ENCODE results near the gene RPL3.

RPL3 gene

DNA sequence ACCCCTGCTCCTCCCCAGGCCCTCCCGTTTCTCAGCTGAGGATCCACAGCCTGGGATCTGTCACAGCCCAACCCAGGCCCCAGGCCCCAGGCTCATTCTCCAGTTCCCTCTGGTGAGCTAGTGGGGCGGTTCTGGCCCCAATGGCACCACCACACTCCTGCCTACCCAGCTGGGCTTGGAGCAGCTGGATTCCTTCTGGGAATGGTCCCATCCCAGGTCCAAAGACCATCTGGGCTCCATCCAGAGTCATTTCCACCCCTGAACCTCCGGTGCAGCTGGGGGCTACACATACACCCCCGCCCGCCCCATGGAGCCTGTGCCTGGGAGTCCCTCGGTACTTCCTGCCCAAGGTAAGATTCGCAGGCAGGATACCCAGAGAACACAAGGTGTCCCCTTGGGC lies 39.2 kb downstream of the RPL3 start:
- DNase-seq: no peak

- DNase-seq: no peak
Measured at GRCh38 chr22:39279170-39279850, 40.1 kb downstream of the RPL3 start.

DNA sequence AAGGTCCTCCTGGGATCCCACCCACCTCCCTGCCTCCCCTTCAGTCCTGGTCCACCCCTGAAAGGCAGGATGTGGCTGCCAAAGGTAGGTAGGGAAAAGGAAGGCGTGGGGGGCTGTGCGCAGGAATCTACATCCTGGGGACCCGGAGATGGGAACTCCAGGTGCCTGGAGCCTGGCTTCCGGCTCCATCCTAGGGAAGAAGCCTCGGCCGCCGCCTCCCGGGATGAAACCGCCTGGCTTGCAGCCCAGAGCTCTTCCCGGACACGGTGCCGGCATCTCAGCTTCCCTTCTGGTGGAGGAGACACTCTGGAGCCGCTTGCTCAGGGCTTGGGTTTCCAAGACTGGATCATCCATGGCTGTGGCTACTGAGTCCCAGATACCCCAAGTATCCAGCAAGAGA lies 41.4 kb downstream of the RPL3 start:
- no peak for DNase-seq

DNA sequence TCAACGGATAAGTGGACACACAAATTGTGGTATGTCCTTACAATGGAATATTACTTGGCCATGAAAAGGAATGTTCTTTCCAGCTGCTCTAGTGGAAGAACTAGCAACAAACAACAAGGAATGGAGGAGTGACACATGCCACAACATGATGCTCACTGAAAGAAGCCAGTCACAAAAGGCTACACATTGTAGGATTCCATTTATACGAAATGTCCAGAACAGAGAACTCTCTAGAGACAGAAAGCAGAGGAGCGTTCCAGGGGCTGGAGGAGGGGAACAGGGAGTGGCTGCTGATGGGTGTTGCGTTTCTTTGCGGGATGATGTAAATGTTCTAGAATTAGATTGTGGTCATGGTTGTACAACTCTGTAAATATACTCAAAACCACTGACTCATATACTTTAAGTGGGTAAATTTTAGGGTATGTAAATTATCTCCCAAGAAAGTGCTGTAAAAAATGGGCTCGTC lies 42.2 kb downstream of the RPL3 start:
- no peak for DNase-seq

GRCh38 chr22:39276440-39277141 lies 42.8 kb downstream of the RPL3 start:
- DNase-seq: no peak

- DNase-seq: no peak
Measured at GRCh38 chr22:39275814-39276439, 43.5 kb downstream of the RPL3 start.

GRCh38 chr22:39273950-39274887 lies 45.2 kb downstream of the RPL3 start:
- DNase-seq: no peak

DNA sequence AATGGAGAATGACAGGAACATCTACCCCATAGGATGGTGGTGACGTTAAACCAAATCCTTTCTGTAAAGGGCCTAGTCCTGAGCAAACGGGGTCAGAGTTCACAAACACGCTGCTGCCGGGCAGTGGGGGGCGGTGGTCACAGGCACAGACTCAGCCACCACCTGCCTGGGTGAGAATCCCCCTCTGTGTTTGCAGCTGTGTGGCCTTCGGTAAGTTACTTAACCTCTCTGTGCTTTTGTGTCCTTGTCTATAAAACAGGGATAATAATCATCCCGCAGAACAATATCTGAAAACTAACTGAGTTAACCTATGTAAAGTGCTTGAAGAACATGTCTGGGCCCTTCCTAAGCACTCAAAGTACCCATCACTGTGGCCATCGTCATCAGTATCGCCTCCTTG lies 48.6 kb downstream of the RPL3 start:
- DNase-seq: no peak

DNA sequence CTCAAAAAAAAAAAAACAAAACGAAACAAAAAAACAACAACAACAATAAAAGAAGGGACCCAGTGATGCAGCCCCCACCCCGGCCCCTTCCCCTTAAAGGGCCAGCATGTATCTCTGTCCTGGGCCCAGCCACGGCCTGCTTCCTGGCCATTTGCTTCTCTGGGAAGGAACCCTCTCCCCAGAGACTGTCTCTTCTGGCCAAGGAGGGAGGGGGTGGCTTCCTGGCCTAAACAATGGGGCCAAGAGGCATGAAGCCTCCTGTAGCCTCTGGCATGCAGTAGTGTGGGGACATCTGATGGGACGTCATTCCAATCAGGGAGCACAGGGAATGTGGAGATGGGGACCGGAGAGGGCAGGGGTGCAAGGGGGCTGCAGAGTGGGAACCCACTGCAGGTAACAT lies 49.1 kb downstream of the RPL3 start:
- no peak for DNase-seq

DNA sequence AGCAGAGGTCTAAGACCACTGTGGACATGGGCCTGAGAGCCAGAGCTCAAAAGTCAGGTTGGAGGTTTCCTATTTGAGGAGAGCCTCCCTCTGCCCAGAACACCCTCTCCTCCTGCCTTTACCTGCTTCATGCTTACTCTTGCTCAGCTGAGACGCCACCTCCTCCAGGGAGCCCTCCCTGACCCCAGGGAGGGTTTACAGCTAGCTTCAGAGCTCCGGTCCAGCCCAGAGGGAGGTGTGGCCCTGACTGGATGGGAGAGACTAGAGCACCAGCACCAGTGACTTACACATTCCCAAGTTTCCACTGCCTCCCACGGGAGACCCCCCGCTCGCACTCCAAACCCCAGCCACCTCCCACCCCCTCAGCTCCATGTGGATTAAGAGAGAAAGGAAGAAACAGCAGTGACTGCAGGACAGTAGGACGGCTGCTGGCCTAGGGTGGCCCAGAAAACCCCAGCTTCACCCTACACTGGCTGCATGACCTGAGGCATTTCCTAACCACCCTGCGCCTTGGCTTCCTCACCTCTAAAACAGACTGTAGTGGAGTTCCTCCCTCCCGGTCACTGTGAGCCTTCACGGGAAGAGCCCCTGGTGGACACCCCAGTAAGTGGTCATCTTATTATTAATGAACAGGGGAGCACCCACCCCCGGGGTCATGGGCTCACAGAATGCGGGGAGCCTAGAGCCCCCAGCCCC lies 50.2 kb downstream of the RPL3 start:
- DNase-seq: no peak

DNA sequence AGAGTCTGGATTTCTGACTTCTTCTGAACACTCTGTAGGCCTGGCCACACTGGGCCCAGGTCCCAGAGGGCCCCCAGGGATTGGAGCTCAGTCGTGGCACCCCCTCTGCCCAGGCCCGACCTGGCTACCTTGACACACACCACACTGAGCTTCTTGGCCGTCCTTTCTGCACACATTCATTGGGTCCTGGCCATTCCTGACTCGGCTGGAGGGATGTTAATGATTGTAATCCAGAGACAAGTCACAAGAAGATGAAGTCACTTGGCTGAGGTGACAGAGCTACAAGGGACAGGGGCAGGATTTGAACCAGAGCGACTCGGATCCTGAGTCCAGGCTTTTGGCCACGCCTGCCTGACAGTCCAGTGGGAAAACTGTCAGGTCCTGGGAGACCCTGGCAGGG lies 50.8 kb downstream of the RPL3 start:
- DNase-seq: no peak

GRCh38 chr22:39267974-39268373 lies 51.4 kb downstream of the RPL3 start:
- DNase-seq: no peak

DNA sequence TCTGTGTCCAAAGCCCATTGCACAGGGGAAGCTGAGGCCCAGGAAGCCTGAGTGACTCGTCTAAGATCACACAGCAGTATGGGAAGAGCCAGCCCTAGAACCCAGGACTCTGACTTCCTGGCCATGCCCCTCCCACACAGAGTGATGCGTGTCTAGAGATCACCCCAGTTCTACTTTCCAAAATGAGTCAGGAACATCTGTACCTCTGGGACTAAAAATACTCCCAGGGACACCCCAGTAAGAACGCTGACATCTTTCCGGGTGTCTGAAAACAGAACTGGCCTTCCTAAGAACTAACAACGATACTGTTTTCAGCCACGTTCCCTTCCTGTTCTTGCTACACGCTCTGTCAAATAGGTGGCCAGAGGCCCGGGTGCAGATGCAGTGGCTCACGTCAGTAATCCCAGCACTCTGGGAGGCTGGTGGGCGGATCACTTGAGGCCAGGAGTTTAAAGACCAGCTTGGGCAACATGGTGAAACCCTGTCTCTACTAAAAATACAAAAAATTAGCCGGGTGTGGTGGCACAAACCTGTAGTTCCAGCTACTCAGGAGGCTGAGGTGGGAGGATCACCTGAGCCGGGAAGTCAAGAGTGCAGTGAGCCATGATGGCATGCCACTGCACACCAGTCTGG lies 52.9 kb downstream of the RPL3 start:
- no peak for DNase-seq

DNA sequence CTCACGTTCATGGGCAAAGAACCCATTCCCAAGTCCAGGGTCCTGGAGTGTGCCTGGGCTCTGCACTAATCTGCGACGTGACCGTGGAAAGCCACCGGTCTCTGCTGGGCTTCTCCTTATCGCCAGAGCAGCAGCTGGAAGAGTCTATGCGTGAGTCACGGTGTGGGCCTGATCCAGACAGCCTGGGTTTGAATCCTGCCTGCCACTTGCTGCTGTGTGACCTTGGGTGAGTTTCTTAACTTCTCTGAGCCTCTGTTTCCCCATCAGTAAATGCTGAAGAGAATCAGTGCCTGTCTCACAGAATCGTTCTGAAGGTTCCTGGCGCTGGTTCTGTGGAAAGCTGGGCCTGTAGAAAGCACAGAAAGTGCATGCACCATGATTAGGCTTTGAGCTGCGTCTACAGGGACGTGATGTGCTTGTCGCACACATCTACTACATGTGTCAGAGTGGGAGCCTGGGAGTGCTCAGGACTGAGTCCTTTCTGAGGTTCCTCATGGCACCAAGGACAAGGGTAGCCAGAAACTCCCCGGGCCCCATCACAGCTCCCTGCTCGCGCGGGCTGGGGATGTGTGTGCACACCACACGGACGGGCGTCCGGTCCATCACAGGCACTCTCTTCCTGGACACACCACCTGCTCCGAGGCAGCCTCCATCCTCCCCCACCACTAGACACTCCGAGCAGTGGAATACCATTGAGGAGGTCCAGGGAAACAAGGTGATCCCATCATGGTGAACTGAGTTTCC lies 54.1 kb downstream of the RPL3 start:
- DNase-seq: no peak

- DNase-seq: no peak
Measured at GRCh38 chr22:39264349-39265038, 54.9 kb downstream of the RPL3 start.

GRCh38 chr22:39263626-39264348 lies 55.6 kb downstream of the RPL3 start:
- no peak for DNase-seq

Measured in NCI-H1436 treated with DMSO at 0.1 percent for 48 hours (cell line).